Mucosa of descending colon (tissue), 3 donors: ENCODE data around the gene EMX1. TPM values are rescaled to one million over a fixed set of nuclear protein-coding genes. Genes with fewer than 3 reads are reported as not detected.
A peak's percentile ranks its signal among the peaks of the same experiment; 100 is the strongest.

Experiments
- ATAC-seq: fragments of 200-7000 bp; cut with Tn5 transposase; one replicate; pipeline ENCODE4 v1.9.1; 2020; ENCODE audit warnings: mild to moderate bottlenecking, moderate library complexity
- DNase-seq, 3 donors: peaks; one replicate each; pipeline ENCODE4 v3.0.0-alpha.2; 2020
- H3K36me3 ChIP-seq: fragments of 200-600 bp; one replicate; pipeline ENCODE4 v1.8.0; 2021; ENCODE audit warnings: low read depth, mild to moderate bottlenecking
- H3K4me1 ChIP-seq: fragments of 200-600 bp; one replicate; pipeline ENCODE4 v1.8.0; 2021; ENCODE audit warnings: low read depth, mild to moderate bottlenecking
- H3K4me3 ChIP-seq: fragments of 200-600 bp; one replicate; pipeline ENCODE4 v1.8.0; 2021; ENCODE audit warnings: mild to moderate bottlenecking
- H3K9me3 ChIP-seq: fragments of 200-600 bp; one replicate; pipeline ENCODE4 v1.8.0; 2021; ENCODE audit warnings: mild to moderate bottlenecking
- intact Hi-C, 2 donors: fragments of 100-400 bp; cut with DNase I in 1 of 2; cut with micrococcal nuclease in 1 of 2; formaldehyde crosslinking; loops; one replicate each; pipeline versions ENCODE4 v1.11.0 to v1.11.1; 2022; cut with DNase I, micrococcal nuclease
- total RNA-seq, 3 donors: library from RNA; stranded (reverse); fragmentation: NEBNext Ultra II Directional in 2 of 3; extraction: Animal tissue kit (Norgen Biotek cat#: 25700) in 2 of 3; gene quantifications; one replicate each; pipeline versions ENCODE4 v1.2.1 to v1.2.4, GENCODE V29; 2021 to 2023
- TF ChIP-seq, protein P1 (sequence below): fragments of 200-600 bp; IDR thresholded peaks from one replicate; pipeline ENCODE4 v1.8.0; 2022; ENCODE audit warnings: antibody characterized with exemption, mild to moderate bottlenecking
- donor health status: DM: no; HTN: no; CAD: no; lungs with moderate emphysema.
- donor health status: DM: no; HTN: no; CAD: no.
- donor health status: DM: no; HTN: yes; CAD: no.

EMX1 gene
- total RNA-seq, 3 donors from 2014 or later, result 0.96 to 3.6 (median 1.6) TPM

DNA sequence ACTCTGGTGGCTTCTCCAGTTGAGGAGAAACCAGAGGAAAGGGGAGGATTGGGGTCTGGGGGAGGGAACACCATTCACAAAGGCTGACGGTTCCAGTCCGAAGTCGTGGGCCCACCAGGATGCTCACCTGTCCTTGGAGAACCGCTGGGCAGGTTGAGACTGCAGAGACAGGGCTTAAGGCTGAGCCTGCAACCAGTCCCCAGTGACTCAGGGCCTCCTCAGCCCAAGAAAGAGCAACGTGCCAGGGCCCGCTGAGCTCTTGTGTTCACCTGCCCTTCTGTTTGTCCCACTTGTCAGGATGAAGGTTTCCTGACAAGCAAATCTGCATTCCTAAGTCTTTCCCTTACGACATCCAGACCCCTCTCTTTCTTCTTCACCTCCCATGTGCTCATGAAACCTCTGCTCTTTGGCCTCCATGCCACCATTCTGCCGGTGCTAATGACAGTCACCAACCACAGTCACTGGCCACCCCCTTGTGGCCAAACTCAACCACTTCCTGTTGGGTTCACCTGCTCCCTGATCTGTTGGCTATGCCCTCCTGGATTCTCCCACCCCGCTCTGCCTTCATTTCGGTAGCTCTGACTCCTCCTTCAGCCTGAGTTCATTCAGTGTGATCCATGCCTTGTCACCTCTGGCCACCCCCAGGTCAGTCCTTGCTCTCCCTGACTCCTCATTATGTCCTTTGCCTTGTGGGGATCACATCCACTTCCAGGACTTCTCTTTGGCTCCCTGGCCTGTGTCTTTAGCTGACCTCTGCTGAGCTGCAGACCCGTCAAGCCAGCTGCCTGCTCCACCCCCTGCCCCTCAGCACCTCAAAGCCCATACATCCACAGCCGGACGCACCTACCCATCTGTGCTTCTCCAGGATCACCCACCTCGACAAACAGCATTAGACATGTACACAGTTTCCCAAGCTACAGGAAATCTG, 17.6 kb downstream of the EMX1 start:
- Histone ChIP-seq H3K4me1 (no peaks in the 10 kb centered on the region), H3K4me3 (no peak overlapping the region), H3K9me3 (no peaks in the 10 kb centered on the region), H3K36me3 (no peaks in the 10 kb centered on the region)
- ATAC-seq (peak; percentile 71), DNase-seq (peak; percentile 42 to 68 (median 66))
- intact Hi-C loops, result loop anchor here in 1 of 2 donors (5.0 kb wide), 1 partner anchor 43 kb away; no protein-coding TSS in a partner anchor
- TF ChIP-seq, protein P1, sequence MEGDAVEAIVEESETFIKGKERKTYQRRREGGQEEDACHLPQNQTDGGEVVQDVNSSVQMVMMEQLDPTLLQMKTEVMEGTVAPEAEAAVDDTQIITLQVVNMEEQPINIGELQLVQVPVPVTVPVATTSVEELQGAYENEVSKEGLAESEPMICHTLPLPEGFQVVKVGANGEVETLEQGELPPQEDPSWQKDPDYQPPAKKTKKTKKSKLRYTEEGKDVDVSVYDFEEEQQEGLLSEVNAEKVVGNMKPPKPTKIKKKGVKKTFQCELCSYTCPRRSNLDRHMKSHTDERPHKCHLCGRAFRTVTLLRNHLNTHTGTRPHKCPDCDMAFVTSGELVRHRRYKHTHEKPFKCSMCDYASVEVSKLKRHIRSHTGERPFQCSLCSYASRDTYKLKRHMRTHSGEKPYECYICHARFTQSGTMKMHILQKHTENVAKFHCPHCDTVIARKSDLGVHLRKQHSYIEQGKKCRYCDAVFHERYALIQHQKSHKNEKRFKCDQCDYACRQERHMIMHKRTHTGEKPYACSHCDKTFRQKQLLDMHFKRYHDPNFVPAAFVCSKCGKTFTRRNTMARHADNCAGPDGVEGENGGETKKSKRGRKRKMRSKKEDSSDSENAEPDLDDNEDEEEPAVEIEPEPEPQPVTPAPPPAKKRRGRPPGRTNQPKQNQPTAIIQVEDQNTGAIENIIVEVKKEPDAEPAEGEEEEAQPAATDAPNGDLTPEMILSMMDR, result peak; percentile 19

DNA sequence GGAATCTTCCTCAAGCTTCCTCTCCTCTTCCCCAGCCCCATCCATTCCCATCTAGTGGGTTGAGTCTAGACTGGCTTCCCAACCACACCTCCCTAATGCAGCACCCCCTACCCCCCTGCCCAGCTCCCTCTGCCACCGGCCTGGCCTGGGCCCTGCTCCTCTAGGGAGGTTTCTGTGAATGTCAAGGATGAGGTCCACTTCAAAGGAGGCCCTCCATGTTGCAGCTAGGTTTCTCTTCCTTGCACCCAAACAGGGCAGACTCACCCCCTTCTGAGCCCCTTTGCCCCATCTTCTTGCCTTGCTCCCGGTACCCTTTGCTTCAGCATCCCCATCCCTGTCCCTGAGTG, 18.3 kb downstream of the EMX1 start:
- ATAC-seq (no peak), DNase-seq (peak in 1 of 3 donors; percentile 15)
- Histone ChIP-seq H3K9me3 (no peaks in the 10 kb centered on the region), H3K4me3 (no peak overlapping the region), H3K4me1 (no peaks in the 10 kb centered on the region), H3K36me3 (no peaks in the 10 kb centered on the region)
- intact Hi-C loops, result loop anchor here in 1 of 2 donors (5.0 kb wide), 1 partner anchor 43 kb away; no protein-coding TSS in a partner anchor
- TF ChIP-seq, protein P1, result no peak

DNA sequence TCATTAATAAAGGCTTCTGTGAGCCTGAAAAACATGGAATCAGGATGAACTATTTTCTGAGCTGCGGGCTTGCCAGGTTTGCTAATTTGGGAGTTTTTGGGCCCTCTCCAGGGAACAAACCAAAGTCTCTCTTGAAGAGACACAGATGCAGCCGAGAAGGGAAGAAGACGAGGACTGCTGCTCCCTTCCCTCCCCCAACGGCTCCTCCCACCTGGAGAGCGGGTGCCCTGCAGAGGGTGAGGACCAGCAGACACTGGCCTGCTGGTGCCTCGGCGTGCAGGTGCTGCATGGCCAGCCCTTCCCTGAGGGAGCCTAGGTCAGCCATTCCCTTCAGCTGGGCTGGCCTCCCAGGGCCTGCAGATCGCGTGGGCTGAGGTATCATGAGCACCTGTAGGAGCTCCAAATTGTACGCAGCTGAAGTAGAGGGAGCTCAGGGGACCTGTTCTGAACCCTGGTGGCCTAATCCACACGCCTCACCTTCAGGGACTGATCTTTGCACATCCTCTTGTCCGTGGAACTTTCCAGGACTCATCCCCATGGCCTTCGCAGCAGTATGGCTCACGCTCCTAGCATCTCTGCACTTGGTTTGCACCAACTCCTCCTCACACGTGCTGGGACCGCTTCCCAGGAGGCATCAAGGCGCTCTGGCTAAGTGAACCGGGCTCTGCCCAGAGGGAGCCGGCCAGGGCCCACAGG, 19.5 kb downstream of the EMX1 start:
- no peak for ATAC-seq
- intact Hi-C loops, result loop anchor here in 1 of 2 donors (5.0 kb wide), 1 partner anchor 45 kb away; no protein-coding TSS in a partner anchor
- H3K9me3 ChIP-seq, result no peaks in the 10 kb centered on the region
- TF ChIP-seq, protein P1, result no peak
- peak in 2 of 3 donors; percentile 13 to 20 for DNase-seq
- H3K36me3 ChIP-seq, result no peaks in the 10 kb centered on the region
- no peaks in the 10 kb centered on the region for H3K4me1 ChIP-seq
- no peak overlapping the region for H3K4me3 ChIP-seq

DNA sequence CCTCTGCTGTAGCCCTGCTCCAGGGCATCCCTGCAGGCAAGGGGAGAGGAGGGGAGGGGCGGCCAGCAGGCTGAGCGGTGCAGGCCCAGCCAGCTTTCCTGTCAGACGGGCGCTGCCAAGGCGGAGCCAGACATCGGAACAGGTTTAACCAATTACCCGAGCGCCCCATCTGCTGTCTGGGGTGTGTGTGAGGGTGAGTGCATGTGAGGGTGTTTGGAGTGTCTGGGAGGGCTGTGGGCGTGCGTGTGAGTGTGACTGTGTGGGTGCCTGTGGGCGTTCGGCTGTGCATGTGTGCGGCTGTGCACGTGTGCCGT, 20.0 kb downstream of the EMX1 start:
- ATAC-seq, result no peak
- peak in 2 of 3 donors; percentile 19 to 28 for DNase-seq
- intact Hi-C loops, result loop anchor here in 1 of 2 donors (5.0 kb wide), 1 partner anchor 45 kb away; no protein-coding TSS in a partner anchor
- Histone ChIP-seq H3K9me3 (no peaks in the 10 kb centered on the region), H3K36me3 (no peaks in the 10 kb centered on the region), H3K4me3 (no peak overlapping the region), H3K4me1 (no peaks in the 10 kb centered on the region)
- TF ChIP-seq, protein P1, result no peak

DNA sequence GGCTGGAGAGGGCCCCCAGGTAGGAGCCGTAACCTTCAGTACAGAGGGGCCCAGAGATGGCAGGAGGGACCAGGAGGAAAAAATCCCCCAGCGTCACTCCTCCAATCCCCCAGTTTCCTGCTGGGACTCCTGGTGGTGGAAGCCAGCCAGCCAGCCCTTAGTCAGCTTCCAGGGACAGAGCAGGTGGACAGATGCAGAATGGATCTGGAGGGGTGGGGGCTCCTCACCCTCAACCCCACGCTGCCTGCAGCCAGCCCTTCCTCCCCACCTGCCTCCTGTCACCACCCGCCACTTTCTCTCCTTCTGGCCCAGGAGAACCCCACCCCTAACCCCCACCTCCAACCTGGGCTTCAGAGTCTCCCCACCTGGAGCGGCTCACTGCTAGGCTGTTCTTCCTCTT, 21.1 kb downstream of the EMX1 start:
- DNase-seq, result peak in 1 of 3 donors; percentile 7
- TF ChIP-seq, protein P1, result no peak
- intact Hi-C loops, result loop anchor here in 1 of 2 donors (5.0 kb wide), 1 partner anchor 46 kb away; no protein-coding TSS in a partner anchor
- ATAC-seq, result no peak
- no peak overlapping the region for H3K4me3 ChIP-seq
- no peaks in the 10 kb centered on the region for H3K9me3 ChIP-seq
- H3K4me1 ChIP-seq, result no peaks in the 10 kb centered on the region
- H3K36me3 ChIP-seq, result no peaks in the 10 kb centered on the region
